Vagina (tissue), 2 donors: ENCODE results near the gene SMIM28. TPM values are rescaled to one million over a fixed set of nuclear protein-coding genes. Genes with fewer than 3 reads are reported as not detected.

Experiments used
- DNase-seq, 2 donors: peaks; one replicate each; pipeline ENCODE4 v3.0.0-alpha.2; 2017; ENCODE audit errors: extremely low spot score in 2 of 2
- H3K27ac ChIP-seq: fragments of 200-600 bp; sonication (generic); one replicate; pipeline ENCODE4 v1.5.1; 2019
- H3K27me3 ChIP-seq: fragments of 200-600 bp; sonication (generic); one replicate; pipeline ENCODE4 v1.5.1; 2019
- H3K36me3 ChIP-seq, 2 donors: fragments of 200-600 bp; sonication (generic); one replicate each; pipeline ENCODE4 v1.5.1; 2017 to 2019
- H3K4me1 ChIP-seq: fragments of 200-600 bp; sonication (generic); one replicate; pipeline ENCODE4 v1.5.1; 2019
- H3K4me3 ChIP-seq, 2 donors: fragments of 200-600 bp; sonication (generic); 1 replicate in 1 of 2; 2 replicates in 1 of 2; pipeline ENCODE4 v1.5.1; 2016 to 2019
- H3K9me3 ChIP-seq: fragments of 200-600 bp; sonication (generic); one replicate; pipeline ENCODE4 v1.5.1; 2019
- POLR2A ChIP-seq, 2 donors: fragments of 450-650 bp; IDR thresholded peaks; one replicate each; pipeline ENCODE4 v1.6.1; 2017; ENCODE audit warnings: antibody characterized with exemption in 2 of 2, mild to moderate bottlenecking in 2 of 2, moderate library complexity in 2 of 2
- POLR2AphosphoS5 ChIP-seq, 2 donors: sonication (generic); formaldehyde crosslinking; IDR thresholded peaks; one replicate each; pipeline ENCODE4 v1.9.0; 2017; ENCODE audit warnings: antibody characterized with exemption in 2 of 2, mild to moderate bottlenecking in 2 of 2, low read depth in 1 of 2; ENCODE audit not compliant: insufficient read depth in 1 of 2
- intact Hi-C: fragments of 100-400 bp; cut with DNase I; formaldehyde crosslinking; loops from one replicate; pipeline ENCODE4 v1.15.1; 2023
- small RNA-seq: library from RNA; depleted of rRNA; stranded (forward); fragments of <200 nt; gene quantifications from one replicate; pipeline ENCODE3, GENCODE V24; 2016
- total RNA-seq: library from RNA; depleted of rRNA; stranded (reverse); fragments of >200 nt; gene quantifications from one replicate; pipeline ENCODE4 v1.2.3, GENCODE V29; 2016
- TF ChIP-seq, protein P1 (sequence below), 3 experiments: fragments of 450-650 bp in 2 of 3; fragments of 200-600 bp in 1 of 3; sonication (generic) in 1 of 3; IDR thresholded peaks; one replicate each; pipeline ENCODE4 v1.5.1; 2017 to 2019; ENCODE audit warnings: antibody characterized with exemption in 3 of 3, mild to moderate bottlenecking in 2 of 3, moderate library complexity in 2 of 3

Gene SMIM28
- total RNA-seq, 1 donor from 2014 or later, result not detected

DNA sequence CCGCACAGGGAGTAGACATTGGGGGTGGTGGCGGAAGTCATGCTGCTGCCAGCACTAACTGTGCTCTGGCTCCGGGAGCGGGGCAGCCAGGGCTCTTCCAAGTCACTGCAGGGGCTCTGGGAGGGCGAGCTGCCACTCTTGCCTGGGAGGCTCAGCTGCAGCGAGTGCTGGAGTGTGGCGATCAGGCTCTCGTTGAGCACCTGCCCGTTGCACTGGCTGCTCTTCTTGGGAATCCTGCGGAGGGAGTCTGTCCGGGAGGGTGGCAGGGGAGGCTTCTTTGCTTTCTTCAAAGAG, 54.3 kb downstream of the SMIM28 start:
- no peaks in the 10 kb centered on the region for H3K9me3 ChIP-seq
- H3K4me3 ChIP-seq, result no peak overlapping the region
- no peaks in the 10 kb centered on the region for H3K36me3 ChIP-seq
- no peaks in the 10 kb centered on the region for H3K27me3 ChIP-seq
- TF ChIP-seq POLR2A (IDR thresholded peaks at IDR 0.05), result no peak
- TF ChIP-seq, protein P1, sequence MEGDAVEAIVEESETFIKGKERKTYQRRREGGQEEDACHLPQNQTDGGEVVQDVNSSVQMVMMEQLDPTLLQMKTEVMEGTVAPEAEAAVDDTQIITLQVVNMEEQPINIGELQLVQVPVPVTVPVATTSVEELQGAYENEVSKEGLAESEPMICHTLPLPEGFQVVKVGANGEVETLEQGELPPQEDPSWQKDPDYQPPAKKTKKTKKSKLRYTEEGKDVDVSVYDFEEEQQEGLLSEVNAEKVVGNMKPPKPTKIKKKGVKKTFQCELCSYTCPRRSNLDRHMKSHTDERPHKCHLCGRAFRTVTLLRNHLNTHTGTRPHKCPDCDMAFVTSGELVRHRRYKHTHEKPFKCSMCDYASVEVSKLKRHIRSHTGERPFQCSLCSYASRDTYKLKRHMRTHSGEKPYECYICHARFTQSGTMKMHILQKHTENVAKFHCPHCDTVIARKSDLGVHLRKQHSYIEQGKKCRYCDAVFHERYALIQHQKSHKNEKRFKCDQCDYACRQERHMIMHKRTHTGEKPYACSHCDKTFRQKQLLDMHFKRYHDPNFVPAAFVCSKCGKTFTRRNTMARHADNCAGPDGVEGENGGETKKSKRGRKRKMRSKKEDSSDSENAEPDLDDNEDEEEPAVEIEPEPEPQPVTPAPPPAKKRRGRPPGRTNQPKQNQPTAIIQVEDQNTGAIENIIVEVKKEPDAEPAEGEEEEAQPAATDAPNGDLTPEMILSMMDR (IDR thresholded peaks at IDR 0.05), result no peak
- no peak for TF ChIP-seq POLR2AphosphoS5 (IDR thresholded peaks at IDR 0.05; ENCODE audit: insufficient read depth in 1 of 2, low read depth in 1 of 2)
- H3K27ac ChIP-seq, result no peak overlapping the region
- intact Hi-C loops, result loop anchor here (10.0 kb wide), 1 partner anchor 153 kb away; no protein-coding TSS in a partner anchor
- DNase-seq, result no peak
- H3K4me1 ChIP-seq, result peaks cover 9% of the 10 kb centered on the region

Small RNA genes lying within 50 kb of the gene (small RNA-seq; reads per million reads assigned to genes)
- not detected for gene AL031003.1

Other genes starting within 250 kb of the SMIM28 start
- 2.2 TPM for gene ARFGEF3, start 216.0 kb upstream of the SMIM28 start, total RNA-seq
- gene PBOV1, start 159.4 kb upstream of the SMIM28 start, total RNA-seq, result not detected
- 62.4 TPM for gene HEBP2, start 26.3 kb downstream of the SMIM28 start, total RNA-seq
- 23.1 TPM for gene NHSL1, start 121.6 kb downstream of the SMIM28 start, total RNA-seq